Ecto neural progenitor cell (in vitro differentiated cells): ENCODE measurements around the gene TTBK2.
"Not testable (repeated sequence)": the region's sequence is repeated elsewhere in the genome, so short reads cannot be mapped to it uniquely, and the experiment has no call there.

Source experiments
- DNase-seq: peaks from one replicate; pipeline ENCODE4 v3.0.0-alpha.2; 2018; ENCODE audit warnings: low spot score

TTBK2 gene

GRCh38 chr15:42825599-42825998 lies 95.0 kb downstream of the TTBK2 start:
- DNase-seq = no peak

- no peak for DNase-seq
These were observed 99.8 kb downstream of the TTBK2 start for GRCh38 chr15:42820811-42821210.

- no peak for DNase-seq
These were observed 100.8 kb downstream of the TTBK2 start for GRCh38 chr15:42819786-42820185.

- no peak for DNase-seq
These were observed 109.1 kb downstream of the TTBK2 start for GRCh38 chr15:42811433-42811832.

GRCh38 chr15:42808913-42809312 lies 111.7 kb downstream of the TTBK2 start:
- DNase-seq = no peak

GRCh38 chr15:42805266-42805665 lies 115.3 kb downstream of the TTBK2 start:
- no peak for DNase-seq

GRCh38 chr15:42804739-42805138 lies 115.8 kb downstream of the TTBK2 start:
- no peak for DNase-seq

- DNase-seq = no peak
These were observed 117.1 kb downstream of the TTBK2 start for GRCh38 chr15:42803436-42803835.

- DNase-seq = no peak
These were observed 118.4 kb downstream of the TTBK2 start for GRCh38 chr15:42802168-42802567.

GRCh38 chr15:42800731-42801474 lies 119.7 kb downstream of the TTBK2 start:
- peak; percentile 52 for DNase-seq

- no peak for DNase-seq
These were observed 121.8 kb downstream of the TTBK2 start for GRCh38 chr15:42798802-42799201.

- no peak for DNase-seq
These were observed 123.4 kb downstream of the TTBK2 start for GRCh38 chr15:42796955-42797782.

- no peak for DNase-seq
These were observed 131.9 kb downstream of the TTBK2 start for GRCh38 chr15:42788725-42789124.

GRCh38 chr15:42786978-42787377 lies 133.6 kb downstream of the TTBK2 start:
- DNase-seq = no peak

GRCh38 chr15:42785569-42785968 lies 135.0 kb downstream of the TTBK2 start:
- no peak for DNase-seq

GRCh38 chr15:42784705-42785104 lies 135.9 kb downstream of the TTBK2 start:
- no peak for DNase-seq

- no peak for DNase-seq
These were observed 137.9 kb downstream of the TTBK2 start for GRCh38 chr15:42782716-42783115.

GRCh38 chr15:42775416-42775815 lies 145.2 kb downstream of the TTBK2 start:
- no peak for DNase-seq

- DNase-seq = no peak
These were observed 147.7 kb downstream of the TTBK2 start for GRCh38 chr15:42772901-42773300.

- no peak for DNase-seq
These were observed 148.4 kb downstream of the TTBK2 start for GRCh38 chr15:42772144-42772543.

- DNase-seq = not testable (repeated sequence)
These were observed 154.5 kb downstream of the TTBK2 start for GRCh38 chr15:42766109-42766508.

GRCh38 chr15:42764154-42764731 lies 156.3 kb downstream of the TTBK2 start:
- DNase-seq = peak; percentile 46

- DNase-seq = not testable (repeated sequence)
These were observed 158.8 kb downstream of the TTBK2 start for GRCh38 chr15:42761813-42762212.
